ENCODE data around the gene ATP6AP2.
A peak's percentile ranks its signal among the peaks of the same experiment; 100 is the strongest.
"Not testable (repeated sequence)": the region's sequence is repeated elsewhere in the genome, so short reads cannot be mapped to it uniquely, and the experiment has no call there.

Gene ATP6AP2, protein sequence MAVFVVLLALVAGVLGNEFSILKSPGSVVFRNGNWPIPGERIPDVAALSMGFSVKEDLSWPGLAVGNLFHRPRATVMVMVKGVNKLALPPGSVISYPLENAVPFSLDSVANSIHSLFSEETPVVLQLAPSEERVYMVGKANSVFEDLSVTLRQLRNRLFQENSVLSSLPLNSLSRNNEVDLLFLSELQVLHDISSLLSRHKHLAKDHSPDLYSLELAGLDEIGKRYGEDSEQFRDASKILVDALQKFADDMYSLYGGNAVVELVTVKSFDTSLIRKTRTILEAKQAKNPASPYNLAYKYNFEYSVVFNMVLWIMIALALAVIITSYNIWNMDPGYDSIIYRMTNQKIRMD

DNA sequence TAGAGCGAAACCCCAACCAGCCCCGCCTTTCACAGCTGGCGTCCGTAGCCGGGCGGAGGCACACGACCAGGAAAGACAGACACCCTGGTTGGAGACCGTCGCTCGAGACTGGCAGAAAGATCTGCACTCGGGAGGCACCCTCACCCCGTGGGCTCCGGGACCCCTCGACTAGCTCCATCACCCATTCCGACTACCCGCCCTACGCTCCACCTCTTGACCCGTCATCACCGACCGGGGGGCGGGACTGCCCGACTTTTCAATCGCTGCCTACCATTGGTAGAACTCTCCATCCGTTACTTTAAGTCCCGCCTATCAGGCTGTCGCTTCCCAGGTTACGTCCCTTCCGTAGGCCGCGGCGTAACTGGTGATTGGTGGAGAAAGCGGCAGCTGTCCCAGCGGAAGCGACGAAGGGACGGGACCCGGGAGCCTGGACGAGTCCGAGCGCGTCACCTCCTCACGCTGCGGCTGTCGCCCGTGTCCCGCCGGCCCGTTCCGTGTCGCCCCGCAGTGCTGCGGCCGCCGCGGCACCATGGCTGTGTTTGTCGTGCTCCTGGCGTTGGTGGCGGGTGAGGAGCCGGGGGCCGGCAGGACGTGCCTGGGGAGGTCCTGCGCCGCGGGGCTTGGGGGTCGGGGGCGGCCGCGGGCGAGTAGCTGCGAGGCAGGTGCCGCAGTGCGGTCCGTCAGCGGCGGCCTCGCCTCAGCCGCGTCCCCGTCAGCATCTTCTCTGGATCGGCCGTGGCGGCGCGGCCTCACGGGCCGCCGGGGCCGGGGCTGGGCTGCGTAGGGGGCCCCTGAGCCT lies at the start of gene ATP6AP2:
Gene ATP6AP2 (plus strand): TSS at position 434 of the 799 bp plus-strand sequence. CDS start 96 bp downstream, at position 530.
- peak; percentile 92 for FAIRE-seq
- DNase-seq (ENCODE audit: insufficient read length, low spot score): peak; percentile 67

GRCh38 chrX:40531056-40531826 lies 49.5 kb upstream of the ATP6AP2 start:
- DNase-seq (ENCODE audit: insufficient read length, low spot score) (no peak), FAIRE-seq (no peak)

GRCh38 chrX:40537310-40537709 lies 43.5 kb upstream of the ATP6AP2 start:
- FAIRE-seq (no peak), DNase-seq (ENCODE audit: insufficient read length, low spot score) (no peak)

DNA sequence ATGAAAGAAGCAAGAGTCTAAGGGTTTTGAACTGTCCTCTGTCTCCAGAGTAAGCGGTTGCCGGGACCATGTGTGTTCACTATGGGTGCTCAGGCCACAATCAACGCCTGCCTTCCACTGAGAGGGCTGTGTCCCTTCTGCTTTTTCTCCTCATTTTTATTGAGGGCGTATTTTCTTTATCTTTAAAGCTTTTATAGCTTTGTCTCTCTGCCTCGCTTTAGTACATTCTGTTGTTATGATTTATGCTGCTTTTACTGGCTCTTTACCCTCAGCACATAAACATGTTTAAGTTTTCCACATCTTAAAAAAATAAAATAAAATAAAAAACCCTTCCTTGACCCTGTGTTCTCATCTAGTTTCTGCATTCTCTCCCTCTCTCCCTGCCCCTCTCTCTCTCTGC lies 42.4 kb upstream of the ATP6AP2 start:
- DNase-seq (ENCODE audit: insufficient read length, low spot score): no peak
- no peak for FAIRE-seq

GRCh38 chrX:40539214-40540142 lies 41.3 kb upstream of the ATP6AP2 start:
- peak; percentile 98 for FAIRE-seq
- DNase-seq (ENCODE audit: insufficient read length, low spot score): peak; percentile 27

DNA sequence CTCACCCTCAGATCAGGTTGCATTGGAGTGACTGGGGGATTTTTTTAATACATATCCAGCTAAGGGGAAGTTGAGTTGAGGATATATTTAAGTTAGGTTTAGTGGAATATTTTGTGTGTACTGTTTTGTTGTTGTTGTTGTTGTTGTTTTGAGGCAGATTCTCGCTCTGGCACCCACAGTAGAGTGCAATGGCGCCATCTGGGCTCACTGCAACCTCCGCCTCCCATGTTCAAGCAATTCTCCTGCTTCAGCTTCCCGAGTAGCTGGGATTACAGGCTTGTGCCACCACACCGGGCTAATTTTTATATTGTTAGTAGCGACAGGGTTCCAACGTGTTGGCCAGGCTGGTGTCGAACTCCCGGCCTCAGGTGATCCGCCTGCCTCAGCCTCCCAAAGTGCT lies 38.6 kb upstream of the ATP6AP2 start:
- DNase-seq (ENCODE audit: insufficient read length, low spot score) (no peak), FAIRE-seq (no peak)

GRCh38 chrX:40542972-40543371 lies 37.8 kb upstream of the ATP6AP2 start:
- DNase-seq (ENCODE audit: insufficient read length, low spot score) (no peak), FAIRE-seq (no peak)

DNA sequence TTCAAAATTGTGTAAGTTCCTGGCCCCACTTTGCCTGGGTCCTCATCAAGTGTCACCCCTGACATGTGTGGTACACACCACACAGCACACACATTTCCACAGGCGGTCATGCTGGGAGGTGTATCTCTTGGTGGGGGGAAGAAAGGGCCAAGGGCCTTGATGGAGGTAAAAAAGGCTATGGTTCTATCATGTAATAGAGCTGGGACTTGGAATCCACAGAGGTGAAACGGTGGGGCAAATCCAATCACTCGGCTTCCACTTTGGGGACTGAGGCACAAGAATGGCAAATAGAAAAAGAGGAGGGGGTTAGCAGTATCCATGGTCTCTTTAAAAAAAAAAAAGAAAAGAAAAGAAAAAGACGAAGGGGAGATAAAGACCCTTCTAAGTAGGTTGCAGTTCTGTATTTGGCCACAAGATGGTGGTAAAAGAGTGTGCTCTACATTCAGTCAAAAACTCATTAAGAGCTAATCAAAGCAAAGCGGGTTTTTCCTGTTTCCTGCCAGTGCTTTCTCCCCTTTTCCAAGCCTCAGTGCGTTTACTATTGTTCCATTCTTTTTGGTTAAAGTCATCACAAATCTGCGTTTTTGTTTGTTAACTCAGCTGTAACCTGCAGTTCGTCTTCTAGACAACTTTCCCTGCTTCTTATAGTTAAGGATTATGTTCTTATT lies 37.0 kb upstream of the ATP6AP2 start:
- FAIRE-seq (peak; percentile 93), DNase-seq (ENCODE audit: insufficient read length, low spot score) (no peak)

DNA sequence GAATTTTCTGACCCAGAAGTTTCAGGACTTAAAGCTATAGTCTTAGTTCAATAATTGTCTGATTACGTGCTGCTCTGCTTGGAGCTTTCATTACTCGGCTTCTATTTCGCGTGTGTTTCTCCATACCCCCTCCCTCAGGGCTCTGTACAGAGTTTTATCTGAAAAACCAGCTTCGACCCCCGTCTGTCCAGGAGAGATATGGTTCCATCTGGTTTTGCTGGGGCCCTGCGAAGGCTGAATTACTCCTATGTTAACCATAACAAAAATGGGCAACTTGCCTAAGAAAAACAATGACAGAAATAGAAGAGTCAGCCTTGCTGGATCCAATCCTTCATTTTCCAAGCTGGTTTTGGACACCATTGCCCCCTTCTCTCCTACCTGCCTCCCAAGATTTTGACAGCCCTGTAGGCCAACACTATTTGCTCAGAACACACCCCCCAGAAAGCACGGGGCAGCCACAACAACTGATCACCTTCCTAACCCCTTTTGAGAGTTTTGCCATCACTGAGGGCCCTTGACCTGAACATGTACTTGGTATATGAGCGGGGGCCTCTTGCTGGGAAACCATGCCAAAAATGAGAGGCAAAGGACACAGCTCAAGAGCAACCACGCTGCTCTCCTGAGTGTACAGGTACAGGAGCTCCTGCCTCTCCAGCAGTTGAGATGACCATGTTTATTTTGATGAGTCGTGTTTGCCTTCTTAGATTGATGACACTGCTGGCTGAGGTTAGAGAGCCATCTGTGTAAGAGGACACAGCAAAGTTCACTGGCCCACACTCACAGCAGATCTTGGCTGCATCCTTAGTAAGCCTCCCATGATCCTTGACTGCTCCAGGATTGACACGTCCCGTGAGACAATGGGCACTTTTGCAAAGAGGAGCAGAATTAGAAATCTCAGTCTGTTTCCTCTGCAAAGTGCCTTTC lies 36.2 kb upstream of the ATP6AP2 start:
- no peak for FAIRE-seq

DNA sequence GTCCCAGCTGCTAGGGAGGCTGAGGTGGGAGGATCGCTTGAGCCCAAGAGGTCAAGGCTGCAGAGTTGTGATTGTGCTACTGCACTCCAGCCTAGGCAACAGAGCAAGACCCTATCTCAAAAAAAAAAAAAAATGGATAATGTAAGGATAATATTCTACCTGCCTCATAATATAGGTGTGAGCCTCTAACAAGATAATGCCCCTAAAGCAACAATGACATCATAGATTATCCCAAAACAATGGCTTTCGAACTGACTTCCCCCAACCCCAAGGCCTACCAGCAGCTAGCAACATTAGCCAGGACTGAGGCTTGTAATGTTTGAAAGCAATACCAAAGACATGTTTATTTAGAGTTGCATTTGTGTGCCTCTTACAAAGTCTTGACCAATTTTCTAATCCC lies 33.9 kb upstream of the ATP6AP2 start:
- DNase-seq (ENCODE audit: insufficient read length, low spot score) (no peak), FAIRE-seq (no peak)

More for the DNA sequence above, 36.2 kb upstream of the ATP6AP2 start:
- DNase-seq (ENCODE audit: insufficient read length, low spot score): no peak

- FAIRE-seq: no peak
- no peak for DNase-seq (ENCODE audit: insufficient read length, low spot score)
Measured at GRCh38 chrX:40550066-40550465, 30.7 kb upstream of the ATP6AP2 start.

DNA sequence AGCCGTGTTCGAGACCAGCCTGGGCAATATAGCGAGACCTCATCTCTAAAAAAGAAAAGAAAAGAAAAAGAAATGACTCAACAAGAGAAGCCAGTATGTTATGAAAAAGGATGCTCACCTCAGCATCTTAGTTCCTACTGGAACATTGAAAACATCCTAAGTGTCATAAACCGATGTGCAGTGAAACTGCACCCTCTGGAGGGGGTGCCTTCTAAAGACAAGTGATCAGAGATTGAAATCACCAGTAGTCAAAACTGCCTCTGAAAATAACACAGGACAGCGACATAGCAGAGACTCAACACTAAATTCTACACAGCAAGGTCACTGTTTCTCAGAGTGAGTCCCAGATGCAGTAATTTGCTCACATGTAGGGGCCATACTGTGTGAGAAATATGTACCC lies 28.0 kb upstream of the ATP6AP2 start:
- DNase-seq (ENCODE audit: insufficient read length, low spot score) (no peak), FAIRE-seq (peak; percentile 44)

GRCh38 chrX:40558590-40558989 lies 22.2 kb upstream of the ATP6AP2 start:
- no peak for DNase-seq (ENCODE audit: insufficient read length, low spot score)
- FAIRE-seq: no peak

GRCh38 chrX:40563784-40564183 lies 17.0 kb upstream of the ATP6AP2 start:
- no peak for DNase-seq (ENCODE audit: insufficient read length, low spot score)

GRCh38 chrX:40564447-40564846 lies 16.3 kb upstream of the ATP6AP2 start:
- DNase-seq (ENCODE audit: insufficient read length, low spot score) (no peak), FAIRE-seq (no peak)

More at GRCh38 chrX:40563784-40564183, 17.0 kb upstream of the ATP6AP2 start:
- FAIRE-seq: no peak

- FAIRE-seq: peak; percentile 78
Measured at GRCh38 chrX:40570346-40571093, 10.2 kb upstream of the ATP6AP2 start.

GRCh38 chrX:40571164-40571563 lies 9.6 kb upstream of the ATP6AP2 start:
- FAIRE-seq; DNase-seq (ENCODE audit: insufficient read length, low spot score): not testable (repeated sequence)

More at GRCh38 chrX:40570346-40571093, 10.2 kb upstream of the ATP6AP2 start:
- peak; percentile 16 for DNase-seq (ENCODE audit: insufficient read length, low spot score)

DNA sequence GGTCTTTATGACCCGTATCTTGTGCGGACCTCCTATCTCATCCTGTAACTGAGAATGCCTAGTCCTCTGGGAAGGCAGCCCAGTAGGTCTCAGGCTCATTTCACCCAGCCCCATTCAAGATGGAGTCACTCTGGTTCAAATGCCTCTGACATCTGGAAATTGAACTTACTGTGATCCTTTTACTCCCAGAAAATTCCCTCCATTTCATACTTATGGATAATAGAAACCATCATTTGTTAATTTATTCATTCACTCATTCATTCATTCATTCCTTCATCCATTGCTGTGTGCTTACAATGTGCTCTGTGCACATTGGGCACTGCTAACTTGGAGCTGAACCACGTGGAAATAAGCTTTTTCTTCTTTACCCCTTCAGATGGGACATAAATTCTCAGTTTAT lies 9.2 kb upstream of the ATP6AP2 start:
- FAIRE-seq: no peak

More for the DNA sequence above, 9.2 kb upstream of the ATP6AP2 start:
- DNase-seq (ENCODE audit: insufficient read length, low spot score): no peak

Data from GM19239 (cell line).